NCI-H2196 treated with DMSO at 0.1 percent for 48 hours (cell line): ENCODE measurements around the gene CFLAR.
A peak's percentile ranks its signal among the peaks of the same experiment; 100 is the strongest.
"Not testable (repeated sequence)": the region's sequence is repeated elsewhere in the genome, so short reads cannot be mapped to it uniquely, and the experiment has no call there.

Source experiments
- DNase-seq: peaks from one replicate; lab custom pipeline; 2025; ENCODE audit not compliant: unreplicated experiment; lab: John Stamatoyannopoulos, UW

CFLAR gene

GRCh38 chr2:201116115-201116958 is at the start of gene CFLAR:
Gene CFLAR, plus strand, starts transcription at chr2:201116164. Its CDS starts 13,702 bp downstream, at chr2:201129866.
- peak; percentile 16 for DNase-seq

- DNase-seq, result no peak
Measured at GRCh38 chr2:201070948-201071478, 45.0 kb upstream of the CFLAR start.

- peak; percentile 80 for DNase-seq
Measured at GRCh38 chr2:201071479-201072200, 44.3 kb upstream of the CFLAR start, which contains the start of the genes HYCC2 and NDUFB3. Gene HYCC2, minus strand, starts transcription at chr2:201071671. Its CDS starts 47,662 bp downstream, at chr2:201024009. Gene NDUFB3, plus strand, starts transcription at chr2:201072001. Its CDS starts 6,882 bp downstream, at chr2:201078883.

GRCh38 chr2:201072201-201072530 is 43.8 kb upstream of the CFLAR start:
- DNase-seq, result no peak

GRCh38 chr2:201073071-201073470 is 42.9 kb upstream of the CFLAR start:
- no peak for DNase-seq

- DNase-seq, result no peak
Measured at GRCh38 chr2:201074996-201075395, 41.0 kb upstream of the CFLAR start.

GRCh38 chr2:201084863-201085262 is 31.1 kb upstream of the CFLAR start:
- DNase-seq, result no peak

- DNase-seq, result no peak
Measured at GRCh38 chr2:201090574-201090973, 25.4 kb upstream of the CFLAR start.

- no peak for DNase-seq
Measured at GRCh38 chr2:201093573-201093972, 22.4 kb upstream of the CFLAR start.

GRCh38 chr2:201100497-201100896 is 15.5 kb upstream of the CFLAR start:
- no peak for DNase-seq

GRCh38 chr2:201105759-201106158 is 10.2 kb upstream of the CFLAR start:
- no peak for DNase-seq

GRCh38 chr2:201107624-201108023 is 8.3 kb upstream of the CFLAR start:
- no peak for DNase-seq

- DNase-seq, result no peak
Measured at GRCh38 chr2:201108341-201108740, 7.6 kb upstream of the CFLAR start.

GRCh38 chr2:201109186-201109585 is 6.8 kb upstream of the CFLAR start:
- no peak for DNase-seq

GRCh38 chr2:201110615-201111014 is 5.3 kb upstream of the CFLAR start:
- DNase-seq, result no peak

- DNase-seq, result no peak
Measured at GRCh38 chr2:201111096-201111495, 4.9 kb upstream of the CFLAR start.

- DNase-seq, result no peak
Measured at GRCh38 chr2:201114350-201114749, 1.6 kb upstream of the CFLAR start.

- DNase-seq, result no peak
Measured at GRCh38 chr2:201114846-201115245, 1.1 kb upstream of the CFLAR start.

GRCh38 chr2:201116959-201117734 is 1.2 kb downstream of the CFLAR start:
- DNase-seq, result peak; percentile 42

GRCh38 chr2:201117735-201118094 is 1.8 kb downstream of the CFLAR start:
- not testable (repeated sequence) for DNase-seq
